T-helper 1 cell treated with Interleukin-12 subunit alpha and Interleukin-12 subunit beta and Interleukin-4 antibody, amounts not matched to agents 30 μg/mL and 1 μg/mL, for 36 hours (primary cell): ENCODE measurements around the gene SLC38A5.
"Not testable (repeated sequence)": the region's sequence is repeated elsewhere in the genome, so short reads cannot be mapped to it uniquely, and the experiment has no call there.

ENCODE experiments used
- H3K27ac Mint-ChIP-seq: one replicate; pipeline ENCODE4 v1.8.0; 2021; ENCODE audit warnings: mild to moderate bottlenecking, mixed read lengths
- H3K27me3 Mint-ChIP-seq: one replicate; pipeline ENCODE4 v1.8.0; 2021; ENCODE audit warnings: low read depth, mixed read lengths
- H3K36me3 Mint-ChIP-seq: one replicate; pipeline ENCODE4 v1.8.0; 2021; ENCODE audit warnings: low read depth, mixed read lengths
- H3K4me1 Mint-ChIP-seq: one replicate; pipeline ENCODE4 v1.8.0; 2021; ENCODE audit warnings: low read depth, mixed read lengths
- H3K4me3 Mint-ChIP-seq: one replicate; pipeline ENCODE4 v1.8.0; 2021; ENCODE audit warnings: mild to moderate bottlenecking, moderate library complexity, mixed read lengths
- H3K9me3 Mint-ChIP-seq: one replicate; pipeline ENCODE4 v1.8.0; 2021; ENCODE audit warnings: mixed read lengths

The SLC38A5 gene

DNA sequence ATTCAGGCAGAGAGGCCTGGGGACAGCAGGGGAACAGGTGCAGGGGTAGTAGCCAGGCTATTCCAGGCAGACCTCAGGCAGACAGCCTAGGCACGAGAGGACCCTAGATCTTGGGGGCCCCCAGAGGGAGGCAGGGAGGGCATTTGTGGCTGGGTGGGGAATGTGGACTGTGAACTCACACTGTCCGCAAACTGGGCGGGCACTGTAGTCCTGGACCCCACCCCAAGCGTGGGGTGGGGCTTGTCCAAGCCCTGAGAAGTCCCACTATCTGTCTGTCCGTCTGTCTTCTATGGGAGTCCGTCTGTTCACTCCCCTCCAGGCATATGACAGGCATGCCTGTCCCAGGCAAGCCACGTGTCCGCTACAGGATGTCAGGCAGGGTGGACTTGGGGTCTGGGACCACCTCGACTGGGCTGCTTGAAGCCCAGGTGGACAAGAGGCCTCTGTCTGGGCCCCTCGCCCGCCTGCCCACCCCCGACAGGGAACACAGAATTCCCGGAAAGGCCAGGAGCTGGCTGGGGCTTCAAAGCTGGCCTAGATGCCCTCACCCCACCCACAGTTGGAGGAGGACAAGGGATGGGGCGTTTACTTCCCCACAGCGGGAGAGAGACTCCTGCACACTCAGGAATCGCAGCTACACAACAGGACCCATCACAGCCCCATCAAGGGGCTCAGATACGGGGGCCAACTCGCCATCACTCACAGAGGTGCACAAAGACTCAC is at the start of gene SLC38A5:
TSS of gene SLC38A5 (minus strand) at position 151 of the 723 bp plus-strand sequence. CDS start 2,336 bp downstream, outside the sequence.
- Mint-ChIP-seq H3K4me1 (peaks cover 31% of the 10 kb centered on the region), H3K4me3 (peak within 1 kb of the TSS; percentile 95), H3K36me3 (peaks cover 12% of the 10 kb centered on the region), H3K27me3 (no peaks in the 10 kb centered on the region), H3K27ac (peak within 1 kb of the TSS; percentile 93), H3K9me3 (no peaks in the 10 kb centered on the region)

GRCh38 chrX:48519481-48519880 is 49.4 kb upstream of the SLC38A5 start:
- Mint-ChIP-seq H3K4me1 (peaks cover 19% of the 10 kb centered on the region), H3K27ac (peak overlapping the region; percentile 50), H3K36me3 (peaks cover 16% of the 10 kb centered on the region)
- H3K9me3 Mint-ChIP-seq, H3K27me3 Mint-ChIP-seq, H3K4me3 Mint-ChIP-seq: not testable (repeated sequence)

DNA sequence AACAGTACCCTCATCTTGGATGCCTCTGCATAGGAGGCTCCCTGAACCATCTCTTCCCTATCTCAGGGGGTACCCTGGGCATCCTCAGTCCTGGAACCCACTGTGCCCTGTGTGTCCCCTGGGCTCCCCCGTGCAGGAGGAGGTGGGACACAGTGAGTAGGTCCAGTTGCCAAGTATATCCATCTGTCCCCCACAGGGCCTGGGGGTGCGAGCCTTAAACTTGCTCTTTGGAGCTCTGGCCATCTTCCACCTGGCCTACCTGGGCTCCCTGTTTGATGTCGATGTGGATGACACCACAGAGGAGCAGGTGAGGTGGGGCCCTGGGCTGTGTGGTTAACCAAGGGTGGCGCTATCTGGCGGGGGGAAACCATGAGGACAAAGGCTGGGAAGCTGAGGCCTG is 46.9 kb upstream of the SLC38A5 start:
- H3K4me3 Mint-ChIP-seq = no peak overlapping the region
- H3K9me3 Mint-ChIP-seq = no peaks in the 10 kb centered on the region
- no peak overlapping the region for H3K27ac Mint-ChIP-seq
- H3K4me1 Mint-ChIP-seq = peaks cover 18% of the 10 kb centered on the region
- H3K36me3 Mint-ChIP-seq = peaks cover 12% of the 10 kb centered on the region
- H3K27me3 Mint-ChIP-seq = no peaks in the 10 kb centered on the region

- peaks cover 14% of the 10 kb centered on the region for H3K36me3 Mint-ChIP-seq
- H3K4me3 Mint-ChIP-seq = no peak overlapping the region
- no peaks in the 10 kb centered on the region for H3K9me3 Mint-ChIP-seq
- H3K27me3 Mint-ChIP-seq = no peaks in the 10 kb centered on the region
- no peak overlapping the region for H3K27ac Mint-ChIP-seq
- H3K4me1 Mint-ChIP-seq = peaks cover 19% of the 10 kb centered on the region
Measured at GRCh38 chrX:48516285-48516684, 46.2 kb upstream of the SLC38A5 start.

DNA sequence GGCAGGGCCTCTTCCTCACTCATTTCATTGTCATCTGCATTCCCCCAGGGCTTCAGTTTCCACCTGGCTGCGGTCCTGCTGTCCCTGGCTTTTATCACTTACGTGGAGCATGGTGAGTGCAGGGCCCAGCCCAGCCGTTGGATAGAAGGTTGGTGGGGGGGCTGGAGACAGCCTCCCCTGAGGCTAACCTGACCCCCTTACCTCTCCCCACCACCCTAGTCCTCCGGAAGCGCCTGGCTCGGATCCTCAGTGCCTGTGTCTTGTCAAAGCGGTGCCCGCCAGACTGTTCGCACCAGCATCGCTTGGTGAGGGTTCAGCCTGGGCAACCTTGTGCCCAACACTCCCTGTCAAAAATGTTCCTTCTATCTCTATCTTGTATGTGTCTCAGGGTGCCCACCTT is 45.8 kb upstream of the SLC38A5 start:
- Mint-ChIP-seq H3K4me1 (peaks cover 18% of the 10 kb centered on the region), H3K36me3 (peaks cover 14% of the 10 kb centered on the region), H3K27ac (no peak overlapping the region), H3K4me3 (no peak overlapping the region), H3K9me3 (no peaks in the 10 kb centered on the region), H3K27me3 (no peaks in the 10 kb centered on the region)

- H3K36me3 Mint-ChIP-seq = peaks cover 14% of the 10 kb centered on the region
- H3K9me3 Mint-ChIP-seq = no peaks in the 10 kb centered on the region
- no peak overlapping the region for H3K4me3 Mint-ChIP-seq
- H3K27ac Mint-ChIP-seq = peak overlapping the region; percentile 26
- H3K27me3 Mint-ChIP-seq = no peaks in the 10 kb centered on the region
- H3K4me1 Mint-ChIP-seq = peaks cover 18% of the 10 kb centered on the region
Measured at GRCh38 chrX:48514868-48515460, 44.9 kb upstream of the SLC38A5 start.

DNA sequence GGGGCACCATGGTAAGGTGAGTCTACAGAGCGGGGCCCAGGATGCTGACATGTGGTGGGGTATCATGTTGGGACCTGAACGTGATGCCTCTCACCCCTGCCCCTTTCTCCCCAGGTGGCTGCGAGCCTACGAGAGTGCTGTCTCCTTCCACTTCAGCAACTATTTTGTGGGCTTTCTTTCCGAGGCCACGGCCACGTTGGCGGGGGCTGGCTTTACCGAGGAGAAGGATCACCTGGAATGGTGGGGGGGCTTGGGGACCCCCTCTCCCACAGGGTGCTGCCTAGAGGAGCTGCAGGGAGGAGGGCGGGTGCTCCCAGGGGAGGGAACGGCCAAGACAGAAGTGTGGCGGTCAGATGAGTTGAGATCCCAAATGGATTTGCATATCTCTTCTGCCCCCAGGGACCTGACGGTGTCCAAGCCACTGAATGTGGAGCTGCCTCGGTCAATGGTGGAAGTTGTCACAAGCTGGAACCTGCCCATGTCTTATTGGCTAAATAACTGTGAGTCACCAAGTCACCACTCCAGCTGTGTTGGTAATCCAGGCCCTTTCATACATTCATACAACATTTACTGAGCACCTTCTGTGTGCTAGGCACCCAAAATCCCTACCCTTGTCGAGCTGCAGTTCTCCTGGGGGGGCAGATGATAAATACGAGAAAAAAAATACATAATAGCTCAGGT is 44.2 kb upstream of the SLC38A5 start:
- no peaks in the 10 kb centered on the region for H3K27me3 Mint-ChIP-seq
- H3K4me3 Mint-ChIP-seq = no peak overlapping the region
- H3K9me3 Mint-ChIP-seq = no peaks in the 10 kb centered on the region
- no peak overlapping the region for H3K27ac Mint-ChIP-seq
- peaks cover 16% of the 10 kb centered on the region for H3K36me3 Mint-ChIP-seq
- peaks cover 24% of the 10 kb centered on the region for H3K4me1 Mint-ChIP-seq

GRCh38 chrX:48513670-48514069 is 43.6 kb upstream of the SLC38A5 start:
- no peaks in the 10 kb centered on the region for H3K27me3 Mint-ChIP-seq
- peaks cover 15% of the 10 kb centered on the region for H3K36me3 Mint-ChIP-seq
- no peak overlapping the region for H3K27ac Mint-ChIP-seq
- H3K4me1 Mint-ChIP-seq = peaks cover 23% of the 10 kb centered on the region
- no peak overlapping the region for H3K4me3 Mint-ChIP-seq
- no peaks in the 10 kb centered on the region for H3K9me3 Mint-ChIP-seq

- peaks cover 15% of the 10 kb centered on the region for H3K36me3 Mint-ChIP-seq
- no peaks in the 10 kb centered on the region for H3K9me3 Mint-ChIP-seq
- H3K27ac Mint-ChIP-seq = peak overlapping the region; percentile 57
- no peaks in the 10 kb centered on the region for H3K27me3 Mint-ChIP-seq
- peaks cover 26% of the 10 kb centered on the region for H3K4me1 Mint-ChIP-seq
- no peak overlapping the region for H3K4me3 Mint-ChIP-seq
Measured at GRCh38 chrX:48512371-48512935, 42.4 kb upstream of the SLC38A5 start.

DNA sequence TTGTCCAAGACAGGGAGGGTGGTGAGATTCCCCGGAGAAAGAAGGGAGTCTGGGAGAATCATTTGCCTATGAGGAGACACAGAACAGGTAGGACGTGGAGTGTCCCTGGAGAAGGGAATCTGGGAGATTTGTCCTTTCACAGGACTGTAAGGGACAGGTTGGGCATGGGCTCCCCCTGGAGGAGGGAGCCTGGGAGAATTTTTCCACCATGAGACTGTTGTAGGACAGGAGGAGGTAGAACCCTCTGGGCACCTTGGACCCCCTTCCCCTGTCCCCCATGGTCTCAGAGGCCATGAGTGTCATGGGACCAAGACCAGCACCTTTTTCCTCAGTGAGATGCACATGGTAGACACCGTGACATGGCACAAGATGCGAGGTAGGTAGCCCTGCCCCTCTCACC is 41.5 kb upstream of the SLC38A5 start:
- no peaks in the 10 kb centered on the region for H3K27me3 Mint-ChIP-seq
- no peak overlapping the region for H3K27ac Mint-ChIP-seq
- H3K4me1 Mint-ChIP-seq = peaks cover 26% of the 10 kb centered on the region
- no peaks in the 10 kb centered on the region for H3K9me3 Mint-ChIP-seq
- no peak overlapping the region for H3K4me3 Mint-ChIP-seq
- peaks cover 15% of the 10 kb centered on the region for H3K36me3 Mint-ChIP-seq

DNA sequence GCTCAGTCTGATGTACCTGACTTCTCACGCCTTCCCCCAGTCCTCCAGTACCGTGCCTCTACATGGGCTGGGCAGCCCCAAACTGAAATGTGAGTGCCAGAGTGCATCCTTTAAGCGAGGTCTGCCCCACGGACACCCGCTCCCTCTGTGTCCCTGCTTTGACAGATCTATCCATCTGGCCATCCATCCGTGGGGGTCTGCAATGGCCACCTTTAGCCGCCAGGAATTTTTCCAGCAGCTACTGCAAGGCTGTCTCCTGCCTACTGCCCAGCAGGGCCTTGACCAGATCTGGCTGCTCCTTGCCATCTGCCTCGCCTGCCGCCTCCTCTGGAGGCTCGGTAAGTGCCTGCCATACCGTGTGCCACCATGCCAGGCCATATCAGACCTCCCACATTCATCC is 39.6 kb upstream of the SLC38A5 start:
- Mint-ChIP-seq H3K27ac (peak overlapping the region; percentile 89), H3K4me3 (peak overlapping the region; percentile 93)

GRCh38 chrX:48509245-48509590 is 39.2 kb upstream of the SLC38A5 start:
- peak overlapping the region; percentile 93 for H3K4me3 Mint-ChIP-seq
- peaks cover 6% of the 10 kb centered on the region for H3K36me3 Mint-ChIP-seq
- no peaks in the 10 kb centered on the region for H3K9me3 Mint-ChIP-seq
- H3K27me3 Mint-ChIP-seq = no peaks in the 10 kb centered on the region
- H3K27ac Mint-ChIP-seq = peak overlapping the region; percentile 89
- H3K4me1 Mint-ChIP-seq = peaks cover 26% of the 10 kb centered on the region

More for the DNA sequence above, 39.6 kb upstream of the SLC38A5 start:
- Mint-ChIP-seq H3K4me1 (peaks cover 26% of the 10 kb centered on the region), H3K9me3 (no peaks in the 10 kb centered on the region), H3K27me3 (no peaks in the 10 kb centered on the region), H3K36me3 (peaks cover 6% of the 10 kb centered on the region)

GRCh38 chrX:48508400-48509244 is 38.6 kb upstream of the SLC38A5 start, which contains the start of gene PORCN:
PORCN (plus strand) TSS chrX:48508992; CDS start chrX:48509821, 829 bp downstream.
- H3K4me3 Mint-ChIP-seq = peak within 1 kb of the TSS; percentile 93
- H3K9me3 Mint-ChIP-seq = no peaks in the 10 kb centered on the region
- no peaks in the 10 kb centered on the region for H3K27me3 Mint-ChIP-seq
- H3K36me3 Mint-ChIP-seq = peaks cover 6% of the 10 kb centered on the region
- peaks cover 26% of the 10 kb centered on the region for H3K4me1 Mint-ChIP-seq
- peak within 1 kb of the TSS; percentile 89 for H3K27ac Mint-ChIP-seq

- peaks cover 6% of the 10 kb centered on the region for H3K36me3 Mint-ChIP-seq
- no peak overlapping the region for H3K27ac Mint-ChIP-seq
- no peaks in the 10 kb centered on the region for H3K27me3 Mint-ChIP-seq
- H3K4me3 Mint-ChIP-seq = peak overlapping the region; percentile 25
- H3K4me1 Mint-ChIP-seq = peaks cover 24% of the 10 kb centered on the region
- no peaks in the 10 kb centered on the region for H3K9me3 Mint-ChIP-seq
Measured at GRCh38 chrX:48507246-48507645, 37.2 kb upstream of the SLC38A5 start.
